Activated naive CD4-positive, alpha-beta T cell treated with anti-CD3 and anti-CD28 coated beads, Interleukin-2, amount 50 U/mL, for 24 hours (primary cell): ENCODE measurements around the gene IL17REL.

Source experiments
- H3K27ac Mint-ChIP-seq: one replicate; pipeline ENCODE4 v1.8.0; 2021; ENCODE audit warnings: mild to moderate bottlenecking, mixed read lengths
- H3K27me3 Mint-ChIP-seq: one replicate; pipeline ENCODE4 v1.8.0; 2021; ENCODE audit warnings: mixed read lengths
- H3K36me3 Mint-ChIP-seq: one replicate; pipeline ENCODE4 v1.8.0; 2021; ENCODE audit warnings: mixed read lengths
- H3K4me1 Mint-ChIP-seq: one replicate; pipeline ENCODE4 v1.8.0; 2021; ENCODE audit warnings: mixed read lengths
- H3K4me3 Mint-ChIP-seq: one replicate; pipeline ENCODE4 v1.8.0; 2021; ENCODE audit warnings: mild to moderate bottlenecking, mixed read lengths
- H3K9me3 Mint-ChIP-seq: one replicate; pipeline ENCODE4 v1.8.0; 2021; ENCODE audit warnings: mixed read lengths

Gene IL17REL

GRCh38 chr22:50034126-50035081 lies 21.8 kb upstream of the IL17REL start:
- H3K4me3 Mint-ChIP-seq: no peak overlapping the region
- no peaks in the 10 kb centered on the region for H3K9me3 Mint-ChIP-seq
- H3K27me3 Mint-ChIP-seq: peaks cover 3% of the 10 kb centered on the region
- no peaks in the 10 kb centered on the region for H3K4me1 Mint-ChIP-seq
- H3K36me3 Mint-ChIP-seq: peaks cover 1% of the 10 kb centered on the region
- no peak overlapping the region for H3K27ac Mint-ChIP-seq

- H3K4me3 Mint-ChIP-seq: no peak overlapping the region
- no peaks in the 10 kb centered on the region for H3K36me3 Mint-ChIP-seq
- H3K4me1 Mint-ChIP-seq: peaks cover under 1% of the 10 kb centered on the region
- peaks cover 3% of the 10 kb centered on the region for H3K27me3 Mint-ChIP-seq
- no peaks in the 10 kb centered on the region for H3K9me3 Mint-ChIP-seq
- H3K27ac Mint-ChIP-seq: no peak overlapping the region
These were observed 20.5 kb upstream of the IL17REL start for GRCh38 chr22:50032941-50033601.

GRCh38 chr22:50032109-50032871 lies 19.7 kb upstream of the IL17REL start:
- Mint-ChIP-seq H3K27ac (no peak overlapping the region), H3K27me3 (peaks cover 3% of the 10 kb centered on the region)

GRCh38 chr22:50031189-50032091 lies 18.9 kb upstream of the IL17REL start:
- H3K4me3 Mint-ChIP-seq: no peak overlapping the region
- H3K4me1 Mint-ChIP-seq: peaks cover 9% of the 10 kb centered on the region
- no peak overlapping the region for H3K27ac Mint-ChIP-seq
- no peaks in the 10 kb centered on the region for H3K36me3 Mint-ChIP-seq
- no peaks in the 10 kb centered on the region for H3K9me3 Mint-ChIP-seq
- H3K27me3 Mint-ChIP-seq: peaks cover 3% of the 10 kb centered on the region

More at GRCh38 chr22:50032109-50032871, 19.7 kb upstream of the IL17REL start:
- no peaks in the 10 kb centered on the region for H3K36me3 Mint-ChIP-seq
- H3K9me3 Mint-ChIP-seq: no peaks in the 10 kb centered on the region
- H3K4me1 Mint-ChIP-seq: peaks cover 9% of the 10 kb centered on the region
- no peak overlapping the region for H3K4me3 Mint-ChIP-seq

- no peak overlapping the region for H3K4me3 Mint-ChIP-seq
These were observed 18.0 kb upstream of the IL17REL start for GRCh38 chr22:50030297-50031188.

GRCh38 chr22:50027639-50028537 lies 15.3 kb upstream of the IL17REL start:
- Mint-ChIP-seq H3K4me3 (no peak overlapping the region), H3K36me3 (no peaks in the 10 kb centered on the region), H3K27ac (no peak overlapping the region), H3K9me3 (no peaks in the 10 kb centered on the region), H3K27me3 (no peaks in the 10 kb centered on the region), H3K4me1 (peaks cover 9% of the 10 kb centered on the region)

More at GRCh38 chr22:50030297-50031188, 18.0 kb upstream of the IL17REL start:
- H3K9me3 Mint-ChIP-seq: no peaks in the 10 kb centered on the region
- peaks cover 3% of the 10 kb centered on the region for H3K27me3 Mint-ChIP-seq
- H3K27ac Mint-ChIP-seq: no peak overlapping the region
- H3K4me1 Mint-ChIP-seq: peaks cover 9% of the 10 kb centered on the region
- H3K36me3 Mint-ChIP-seq: no peaks in the 10 kb centered on the region

GRCh38 chr22:50025993-50026392 lies 13.4 kb upstream of the IL17REL start:
- H3K27me3 Mint-ChIP-seq: no peaks in the 10 kb centered on the region
- peaks cover 9% of the 10 kb centered on the region for H3K4me1 Mint-ChIP-seq
- no peaks in the 10 kb centered on the region for H3K36me3 Mint-ChIP-seq
- H3K4me3 Mint-ChIP-seq: no peak overlapping the region
- no peaks in the 10 kb centered on the region for H3K9me3 Mint-ChIP-seq
- H3K27ac Mint-ChIP-seq: no peak overlapping the region

- no peaks in the 10 kb centered on the region for H3K36me3 Mint-ChIP-seq
- H3K4me3 Mint-ChIP-seq: no peak overlapping the region
- H3K9me3 Mint-ChIP-seq: no peaks in the 10 kb centered on the region
- H3K27me3 Mint-ChIP-seq: no peaks in the 10 kb centered on the region
- H3K4me1 Mint-ChIP-seq: peaks cover under 1% of the 10 kb centered on the region
- H3K27ac Mint-ChIP-seq: no peak overlapping the region
These were observed 9.7 kb upstream of the IL17REL start for GRCh38 chr22:50022171-50022819.

- H3K4me1 Mint-ChIP-seq: no peaks in the 10 kb centered on the region
- H3K36me3 Mint-ChIP-seq: no peaks in the 10 kb centered on the region
- H3K27me3 Mint-ChIP-seq: no peaks in the 10 kb centered on the region
- H3K27ac Mint-ChIP-seq: no peak overlapping the region
- no peaks in the 10 kb centered on the region for H3K9me3 Mint-ChIP-seq
- H3K4me3 Mint-ChIP-seq: no peak overlapping the region
These were observed 8.0 kb upstream of the IL17REL start for GRCh38 chr22:50020606-50021005.

GRCh38 chr22:50019316-50019715 lies 6.8 kb upstream of the IL17REL start:
- Mint-ChIP-seq H3K4me1 (no peaks in the 10 kb centered on the region), H3K27ac (peak overlapping the region; percentile 66), H3K9me3 (no peaks in the 10 kb centered on the region), H3K4me3 (peak overlapping the region; percentile 62), H3K36me3 (no peaks in the 10 kb centered on the region), H3K27me3 (no peaks in the 10 kb centered on the region)

- no peaks in the 10 kb centered on the region for H3K4me1 Mint-ChIP-seq
- H3K27ac Mint-ChIP-seq: peak overlapping the region; percentile 66
- H3K9me3 Mint-ChIP-seq: no peaks in the 10 kb centered on the region
- no peaks in the 10 kb centered on the region for H3K36me3 Mint-ChIP-seq
- no peaks in the 10 kb centered on the region for H3K27me3 Mint-ChIP-seq
- peak overlapping the region; percentile 62 for H3K4me3 Mint-ChIP-seq
These were observed 6.2 kb upstream of the IL17REL start for GRCh38 chr22:50018608-50019285.

GRCh38 chr22:50017701-50018224 lies 5.2 kb upstream of the IL17REL start:
- peak overlapping the region; percentile 90 for H3K27ac Mint-ChIP-seq
- H3K36me3 Mint-ChIP-seq: no peaks in the 10 kb centered on the region
- H3K27me3 Mint-ChIP-seq: no peaks in the 10 kb centered on the region
- H3K9me3 Mint-ChIP-seq: no peaks in the 10 kb centered on the region
- no peaks in the 10 kb centered on the region for H3K4me1 Mint-ChIP-seq
- H3K4me3 Mint-ChIP-seq: peak overlapping the region; percentile 62
